Posterior cingulate gyrus (tissue), 11 donors: ENCODE results near the gene HDAC7.

Source experiments
- DNase-seq, 10 donors: peaks; one replicate each; pipeline versions ENCODE4 v3.0.0 to v3.0.0-alpha.2; 2020 to 2021; ENCODE audit warnings: mixed read lengths in 3 of 10
- intact Hi-C: fragments of 100-400 bp; cut with DNase I; formaldehyde crosslinking; loops from one replicate; pipeline ENCODE4 v1.15.1; 2023

Gene HDAC7

GRCh38 chr12:47850153-47851084 is 30.7 kb upstream of the HDAC7 start:
- intact Hi-C loops, result no loop called here
- peak in 1 of 10 donors; percentile 34 for DNase-seq

GRCh38 chr12:47849261-47849660 is 29.6 kb upstream of the HDAC7 start:
- intact Hi-C loops, result loop anchor here (10.0 kb wide), 1 partner anchor 86 kb away; no protein-coding TSS in a partner anchor
- DNase-seq, result peak in 1 of 10 donors; percentile 15

GRCh38 chr12:47848853-47849252 is 29.1 kb upstream of the HDAC7 start:
- intact Hi-C loops, result loop anchor here (10.0 kb wide), 1 partner anchor 86 kb away; no protein-coding TSS in a partner anchor
- DNase-seq, result peak in 1 of 10 donors; percentile 19

- intact Hi-C loops, result loop anchor here (10.0 kb wide), 1 partner anchor 88 kb away; no protein-coding TSS in a partner anchor
- DNase-seq, result peak in 1 of 10 donors; percentile 48
These were observed 26.7 kb upstream of the HDAC7 start for GRCh38 chr12:47846294-47846996.

- intact Hi-C loops, result loop anchor here (10.0 kb wide), 1 partner anchor 90 kb away; no protein-coding TSS in a partner anchor
- peak in 1 of 10 donors; percentile 74 for DNase-seq
These were observed 25.4 kb upstream of the HDAC7 start for GRCh38 chr12:47845081-47845480.

- DNase-seq, result peak in 6 of 10 donors; percentile 28 to 88 (median 73)
- intact Hi-C loops, result loop anchor here (10.0 kb wide), 1 partner anchor 90 kb away; no protein-coding TSS in a partner anchor
These were observed 24.7 kb upstream of the HDAC7 start for GRCh38 chr12:47844264-47845019.

GRCh38 chr12:47843226-47843980 is 23.7 kb upstream of the HDAC7 start:
- peak in 1 of 10 donors; percentile 58 for DNase-seq
- intact Hi-C loops, result loop anchor here (10.0 kb wide), 1 partner anchor 91 kb away; no protein-coding TSS in a partner anchor

- DNase-seq, result peak in 1 of 10 donors; percentile 71
- intact Hi-C loops, result loop anchor here (10.0 kb wide), 1 partner anchor 92 kb away; no protein-coding TSS in a partner anchor
These were observed 22.8 kb upstream of the HDAC7 start for GRCh38 chr12:47842543-47842942.

- intact Hi-C loops, result loop anchor here (10.0 kb wide), 1 partner anchor 93 kb away; no protein-coding TSS in a partner anchor
- peak in 1 of 10 donors; percentile 49 for DNase-seq
These were observed 22.2 kb upstream of the HDAC7 start for GRCh38 chr12:47841910-47842309.

- no peak for DNase-seq
- intact Hi-C loops, result loop anchor here (10.0 kb wide), 1 partner anchor 93 kb away; no protein-coding TSS in a partner anchor
These were observed 21.8 kb upstream of the HDAC7 start for GRCh38 chr12:47841501-47841900.

- DNase-seq, result no peak
- intact Hi-C loops, result loop anchor here (10.0 kb wide), 1 partner anchor 94 kb away; no protein-coding TSS in a partner anchor
These were observed 20.9 kb upstream of the HDAC7 start for GRCh38 chr12:47840571-47840970.

- intact Hi-C loops, result loop anchor here (2.0 to 5.0 kb wide), 2 partner anchors 43 to 187 kb away; no protein-coding TSS in a partner anchor
- DNase-seq, result peak in 1 of 10 donors; percentile 71
These were observed 19.6 kb upstream of the HDAC7 start for GRCh38 chr12:47839214-47839876.

GRCh38 chr12:47838286-47838931 is 18.7 kb upstream of the HDAC7 start:
- intact Hi-C loops, result loop anchor here (1.0 to 5.0 kb wide), 3 partner anchors 42 to 186 kb away; no protein-coding TSS in a partner anchor
- DNase-seq, result peak in 4 of 10 donors; percentile 31 to 74 (median 46)

- peak in 7 of 10 donors; percentile 58 to 93 (median 71) for DNase-seq
- intact Hi-C loops, result loop anchor here (1.0 to 5.0 kb wide), 3 partner anchors 41 to 185 kb away; no protein-coding TSS in a partner anchor
These were observed 17.8 kb upstream of the HDAC7 start for GRCh38 chr12:47837190-47838171.

GRCh38 chr12:47835831-47836155 is 16.1 kb upstream of the HDAC7 start:
- intact Hi-C loops, result loop anchor here (5.0 kb wide), 1 partner anchor 183 kb away; no protein-coding TSS in a partner anchor

GRCh38 chr12:47835006-47835830 is 15.5 kb upstream of the HDAC7 start:
- intact Hi-C loops, result loop anchor here (5.0 kb wide), 1 partner anchor 183 kb away; no protein-coding TSS in a partner anchor
- peak in 1 of 10 donors; percentile 61 for DNase-seq

More at GRCh38 chr12:47835831-47836155, 16.1 kb upstream of the HDAC7 start:
- DNase-seq, result no peak
